ENCODE measurements around the gene PYDC1. TPM values are rescaled to one million over a fixed set of nuclear protein-coding genes. Genes with fewer than 3 reads are reported as not detected.

Gene PYDC1
- total and polyA plus RNA-seq, 2 of the 13 experiments (the other 11 are each of a cell fraction or from before 2014, with no cell fraction given): not detected

DNA sequence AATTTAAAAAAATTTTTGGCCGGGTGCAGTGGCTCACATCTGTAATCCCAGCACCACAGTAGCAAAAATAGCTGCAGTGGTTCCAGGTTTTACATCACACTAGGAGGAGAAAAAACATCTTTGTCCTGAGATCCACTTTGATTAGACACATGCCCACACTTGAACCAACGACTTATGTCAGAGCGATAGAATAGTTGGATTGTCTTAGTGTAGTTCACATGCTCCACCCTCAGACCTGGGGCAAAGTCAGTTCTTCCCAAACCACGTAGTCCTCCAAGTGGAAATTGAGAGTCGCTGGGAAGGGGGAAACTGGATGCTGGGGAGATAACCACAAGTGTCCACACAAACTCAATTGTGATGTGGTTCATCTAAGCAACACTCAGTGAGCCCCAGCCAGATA lies 31.4 kb upstream of the PYDC1 start:
- Histone ChIP-seq H3K9ac (ENCODE audit: insufficient read depth, low read depth, low read length) (no peak overlapping the region), H3K79me2 (ENCODE audit: insufficient read depth, low read length) (no peaks in the 10 kb centered on the region), H3K9me3 (ENCODE audit: low read length) (no peaks in the 10 kb centered on the region), H3K27me3 (ENCODE audit: control insufficient read depth in 1 of 2, insufficient read depth in 2 of 2, low read length in 2 of 2) (peaks cover 2 to 9% of the 10 kb centered on the region in 2 experiments; a peak in 2 of 5 replicates), H2AFZ (ENCODE audit: low read length) (no peak overlapping the region), H3K36me3 (replicated peaks in 1 of 2; ENCODE audit: control insufficient read depth in 1 of 2, insufficient read depth in 2 of 2, low read length in 2 of 2) (no peaks in the 10 kb centered on the region), H3K4me3 (replicated peaks in 1 of 3; ENCODE audit: insufficient read depth in 1 of 3, low read depth in 2 of 3, low read length in 3 of 3) (no peak overlapping the region), H4K20me1 (ENCODE audit: insufficient read depth, low read length) (no peaks in the 10 kb centered on the region), H3K4me2 (ENCODE audit: low read depth, low read length) (no peak overlapping the region), H3K4me1 (ENCODE audit: insufficient read depth, low read length) (peaks cover 2% of the 10 kb centered on the region), H3K27ac (ENCODE audit: extremely low read length, insufficient read depth, low read length) (no peak overlapping the region)
- no TSS peak for BruUV-seq (replicated peaks)
- no peak for FAIRE-seq
- in situ Hi-C loops (cut with HindIII; ENCODE audit: extremely low pct_ligation_motif_present, low pct_unique_long_range_greater_than_20kb): no loop called here
- no peak for ATAC-seq
- ChIA-PET CTCF (ENCODE audit: low intra/inter-chr PET ratio, low total read pairs) (no interaction called here), POLR2A (no interaction called here)
- TF ChIP-seq YEATS2 (CRISPR knock-in tag; IDR thresholded peaks at IDR 0.05; ENCODE audit: borderline replicate concordance) (no peak), HDAC1 (CRISPR knock-in tag; IDR thresholded peaks at IDR 0.05) (no peak), DNMT3B (CRISPR knock-in tag; conservative IDR thresholded peaks at IDR 0.05) (no peak), HOXD1 (CRISPR knock-in tag; IDR thresholded peaks at IDR 0.05) (no peak), AFF4 (CRISPR knock-in tag; IDR thresholded peaks at IDR 0.05) (no peak), GATA4 (IDR thresholded peaks at IDR 0.05; ENCODE audit: borderline replicate concordance, low read depth) (no peak), RARA (CRISPR knock-in tag; IDR thresholded peaks at IDR 0.05) (no peak), ZNF558 (CRISPR knock-in tag; IDR thresholded peaks at IDR 0.05; ENCODE audit: borderline replicate concordance) (no peak), ZFP82 (CRISPR knock-in tag; IDR thresholded peaks at IDR 0.05; ENCODE audit: borderline replicate concordance) (no peak), ZNF326 (CRISPR knock-in tag; IDR thresholded peaks at IDR 0.05; ENCODE audit: borderline replicate concordance) (no peak), NCOA5 (CRISPR knock-in tag; IDR thresholded peaks at IDR 0.05) (no peak)
- DNase-seq (ENCODE audit: low spot score): no peak
- intact Hi-C loops (cut with micrococcal nuclease; ENCODE audit: unreplicated experiment): no loop called here
- 18% methylated on average over 5 of the region's 5 CpGs for WGBS (ENCODE audit: low lambda C conversion rate)

All from HepG2 (cell line).